ENCODE results near the gene PPP4R3B. TPM values are rescaled to one million over a fixed set of nuclear protein-coding genes. Genes with fewer than 3 reads are reported as not detected.

PPP4R3B gene
- 83.5 and 88.9 TPM in 2 replicates for total RNA-seq (2014; rRNA removed; shearing (Covaris generic))

- Histone ChIP-seq H3K27me3 (no peaks in the 10 kb centered on the region), H3K27ac (peak within 1 kb of the TSS; percentile 94), H3K9me3 (replicated peaks) (no peaks in the 10 kb centered on the region), H3K4me1 (peaks cover 5% of the 10 kb centered on the region), H3K4me3 (peak within 1 kb of the TSS; percentile 91), H3K36me3 (peaks cover 27% of the 10 kb centered on the region)
- peak; percentile 100 for DNase-seq
Observed at GRCh38 chr2:55617175-55618024, at the start of gene PPP4R3B. Gene PPP4R3B, minus strand, starts transcription at chr2:55617622. Its CDS starts 337 bp downstream, at chr2:55617285.

- H3K27me3 ChIP-seq = no peaks in the 10 kb centered on the region
- H3K4me3 ChIP-seq = no peak overlapping the region
- H3K4me1 ChIP-seq = no peaks in the 10 kb centered on the region
- no peaks in the 10 kb centered on the region for H3K9me3 ChIP-seq (replicated peaks)
- peaks cover 61% of the 10 kb centered on the region for H3K36me3 ChIP-seq
- H3K27ac ChIP-seq = no peak overlapping the region
- DNase-seq = no peak
Observed at GRCh38 chr2:55653255-55653654, 35.8 kb upstream of the PPP4R3B start.

DNA sequence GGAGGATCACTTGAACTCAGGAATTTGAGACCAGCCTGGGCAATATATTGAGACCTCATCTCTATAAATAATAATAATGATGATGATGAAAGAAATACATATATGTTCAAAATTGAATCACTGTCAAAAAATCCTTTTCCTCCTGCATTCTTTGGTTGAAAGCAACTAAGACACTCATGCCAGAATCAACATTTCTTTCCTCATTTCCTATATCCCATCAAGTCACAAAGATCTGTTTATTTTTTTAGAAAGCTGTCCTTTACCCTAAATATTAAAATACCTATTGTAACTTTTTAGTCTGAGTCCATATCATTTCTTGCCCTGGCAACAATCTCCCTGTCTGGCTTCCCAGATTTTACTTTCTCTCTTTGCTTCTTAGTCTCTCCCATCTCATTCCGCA, 31.8 kb upstream of the PPP4R3B start:
- no peaks in the 10 kb centered on the region for H3K9me3 ChIP-seq (replicated peaks)
- H3K4me1 ChIP-seq = no peaks in the 10 kb centered on the region
- no peak overlapping the region for H3K27ac ChIP-seq
- no peak for DNase-seq
- H3K4me3 ChIP-seq = no peak overlapping the region
- peaks cover 55% of the 10 kb centered on the region for H3K36me3 ChIP-seq
- no peaks in the 10 kb centered on the region for H3K27me3 ChIP-seq

- no peaks in the 10 kb centered on the region for H3K4me1 ChIP-seq
- DNase-seq = no peak
- H3K27ac ChIP-seq = no peak overlapping the region
- H3K9me3 ChIP-seq (replicated peaks) = no peaks in the 10 kb centered on the region
- H3K4me3 ChIP-seq = no peak overlapping the region
- H3K27me3 ChIP-seq = no peaks in the 10 kb centered on the region
- H3K36me3 ChIP-seq = peaks cover 65% of the 10 kb centered on the region
Observed at GRCh38 chr2:55636831-55637230, 19.4 kb upstream of the PPP4R3B start.

DNA sequence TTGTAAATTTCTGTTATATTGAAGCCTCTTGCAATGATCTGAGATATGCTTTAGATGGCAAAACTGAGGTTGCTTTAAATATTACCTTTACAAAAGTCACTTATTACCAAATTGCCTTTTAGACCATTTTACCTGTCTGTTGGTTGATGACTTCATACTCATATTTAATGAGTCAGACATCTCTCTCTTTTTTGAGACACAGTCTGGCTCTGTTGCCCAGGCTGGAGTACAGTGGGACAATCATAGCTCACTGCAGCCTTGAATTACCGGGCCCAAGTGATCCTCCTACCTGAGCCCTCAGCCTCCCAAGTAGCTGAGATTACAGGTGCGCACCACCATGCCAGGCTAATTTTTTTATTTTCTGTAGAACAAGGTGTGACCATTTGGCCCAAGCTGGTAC, 11.5 kb upstream of the PPP4R3B start:
- Histone ChIP-seq H3K4me1 (no peaks in the 10 kb centered on the region), H3K27me3 (no peaks in the 10 kb centered on the region)

DNA sequence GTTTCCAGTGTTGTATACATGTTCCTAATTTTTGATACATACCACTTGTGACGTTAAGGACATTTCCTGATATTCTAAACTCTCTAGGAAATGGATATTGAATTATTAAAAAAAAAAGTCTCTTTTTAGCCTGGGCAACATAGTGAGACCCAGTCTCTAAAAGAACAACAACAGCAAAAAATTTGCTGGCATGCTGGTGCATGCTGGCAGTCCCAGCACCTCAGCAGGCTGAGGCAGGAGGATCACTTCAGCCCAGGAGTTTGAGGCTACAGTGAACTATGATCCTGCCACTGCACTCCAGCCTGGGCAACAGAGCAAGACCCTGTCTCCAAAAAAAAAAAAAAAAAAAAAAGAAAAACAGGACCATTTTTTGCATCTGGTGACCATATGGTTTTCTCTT, 10.5 kb upstream of the PPP4R3B start:
- no peaks in the 10 kb centered on the region for H3K27me3 ChIP-seq
- H3K4me1 ChIP-seq = no peaks in the 10 kb centered on the region
- peaks cover 7% of the 10 kb centered on the region; the same call in 1 of the 2 replicates for H3K36me3 ChIP-seq
- no peaks in the 10 kb centered on the region for H3K9me3 ChIP-seq (replicated peaks)
- H3K27ac ChIP-seq = no peak overlapping the region
- H3K4me3 ChIP-seq = no peak overlapping the region
- DNase-seq = no peak

More for the DNA sequence above, 11.5 kb upstream of the PPP4R3B start:
- peaks cover 12% of the 10 kb centered on the region; the same call in 1 of the 2 replicates for H3K36me3 ChIP-seq
- DNase-seq = no peak
- H3K4me3 ChIP-seq = no peak overlapping the region
- H3K27ac ChIP-seq = no peak overlapping the region
- H3K9me3 ChIP-seq (replicated peaks) = no peaks in the 10 kb centered on the region

DNA sequence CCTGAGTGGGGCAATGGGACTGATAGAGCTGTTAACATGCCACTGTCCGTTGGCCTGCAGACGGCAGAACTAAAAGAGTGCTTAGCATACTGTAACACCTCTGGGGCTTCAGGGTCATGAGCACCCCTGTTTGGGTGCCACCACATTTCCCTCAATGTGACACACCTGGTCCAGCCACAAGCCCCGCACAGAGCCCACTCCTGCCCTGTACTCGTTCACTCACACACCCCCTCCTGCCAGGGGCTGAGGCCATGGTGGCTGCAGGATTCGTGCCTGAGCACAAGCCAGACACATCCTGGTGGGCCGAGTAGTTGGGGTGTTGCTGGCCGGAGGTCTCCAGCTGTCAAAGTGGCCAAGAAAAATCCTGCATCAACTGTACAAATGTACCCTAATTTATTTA, 4.4 kb upstream of the PPP4R3B start:
- Histone ChIP-seq H3K36me3 (no peaks in the 10 kb centered on the region), H3K4me3 (no peak overlapping the region), H3K4me1 (no peaks in the 10 kb centered on the region), H3K27ac (no peak overlapping the region), H3K9me3 (replicated peaks) (no peaks in the 10 kb centered on the region), H3K27me3 (no peaks in the 10 kb centered on the region)
- DNase-seq = no peak

GRCh38 chr2:55620123-55620779, 2.8 kb upstream of the PPP4R3B start:
- DNase-seq = peak; percentile 14 to 33
- peaks cover under 1% of the 10 kb centered on the region for H3K4me1 ChIP-seq
- peaks cover 3% of the 10 kb centered on the region for H3K36me3 ChIP-seq
- H3K27me3 ChIP-seq = no peaks in the 10 kb centered on the region
- H3K4me3 ChIP-seq = no peak overlapping the region
- H3K27ac ChIP-seq = no peak overlapping the region
- no peaks in the 10 kb centered on the region for H3K9me3 ChIP-seq (replicated peaks)

DNA sequence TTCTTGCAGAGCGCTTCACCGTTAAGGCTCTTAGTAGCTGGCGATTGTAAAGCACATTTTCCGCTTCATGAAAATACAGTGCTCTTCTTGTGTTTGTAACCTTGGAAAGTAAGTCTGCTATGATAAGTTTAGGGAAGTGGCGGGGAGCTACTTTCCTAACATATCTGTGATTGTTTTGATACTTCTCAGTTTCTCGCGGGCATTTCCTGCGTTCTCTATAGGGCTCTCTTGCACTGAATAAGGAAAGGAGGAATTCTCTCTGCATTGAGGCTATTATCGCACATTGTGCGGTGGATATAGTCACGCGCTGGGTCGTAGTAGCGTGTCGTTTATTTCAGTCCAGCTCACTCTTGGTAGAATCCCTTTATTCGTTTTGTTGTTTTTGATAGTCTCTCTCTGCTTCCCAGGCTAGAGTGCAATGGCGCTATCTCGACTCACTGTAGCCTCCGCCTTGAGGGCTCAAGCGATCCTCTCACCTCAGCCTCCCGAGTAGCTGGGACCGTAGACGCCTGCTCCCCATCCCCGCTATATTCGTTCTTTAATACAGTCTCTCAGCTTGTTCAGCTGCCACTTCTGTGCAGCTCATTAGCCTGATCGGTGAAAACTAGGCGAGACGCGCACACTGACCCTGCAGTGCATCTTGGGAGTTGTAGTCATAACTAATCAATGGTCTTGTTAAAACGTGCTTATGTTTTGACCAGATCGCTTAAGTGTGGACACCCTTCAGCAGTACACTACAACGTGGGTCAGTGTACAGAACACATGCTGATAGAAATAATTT, 1.0 kb upstream of the PPP4R3B start:
- peak overlapping the region; percentile 91 for H3K4me3 ChIP-seq
- DNase-seq = peak; percentile 64 to 82
- H3K27ac ChIP-seq = peak overlapping the region; percentile 94
- H3K4me1 ChIP-seq = peaks cover 5% of the 10 kb centered on the region
- H3K9me3 ChIP-seq (replicated peaks) = no peaks in the 10 kb centered on the region
- H3K27me3 ChIP-seq = no peaks in the 10 kb centered on the region
- H3K36me3 ChIP-seq = peaks cover 20% of the 10 kb centered on the region

GRCh38 chr2:55618025-55618274, 528 bp upstream of the PPP4R3B start:
- peaks cover 5% of the 10 kb centered on the region for H3K4me1 ChIP-seq
- H3K36me3 ChIP-seq = peaks cover 23% of the 10 kb centered on the region
- peak overlapping the region; percentile 91 for H3K4me3 ChIP-seq
- H3K27me3 ChIP-seq = no peaks in the 10 kb centered on the region
- peak overlapping the region; percentile 94 for H3K27ac ChIP-seq
- H3K9me3 ChIP-seq (replicated peaks) = no peaks in the 10 kb centered on the region
- DNase-seq = no peak

DNA sequence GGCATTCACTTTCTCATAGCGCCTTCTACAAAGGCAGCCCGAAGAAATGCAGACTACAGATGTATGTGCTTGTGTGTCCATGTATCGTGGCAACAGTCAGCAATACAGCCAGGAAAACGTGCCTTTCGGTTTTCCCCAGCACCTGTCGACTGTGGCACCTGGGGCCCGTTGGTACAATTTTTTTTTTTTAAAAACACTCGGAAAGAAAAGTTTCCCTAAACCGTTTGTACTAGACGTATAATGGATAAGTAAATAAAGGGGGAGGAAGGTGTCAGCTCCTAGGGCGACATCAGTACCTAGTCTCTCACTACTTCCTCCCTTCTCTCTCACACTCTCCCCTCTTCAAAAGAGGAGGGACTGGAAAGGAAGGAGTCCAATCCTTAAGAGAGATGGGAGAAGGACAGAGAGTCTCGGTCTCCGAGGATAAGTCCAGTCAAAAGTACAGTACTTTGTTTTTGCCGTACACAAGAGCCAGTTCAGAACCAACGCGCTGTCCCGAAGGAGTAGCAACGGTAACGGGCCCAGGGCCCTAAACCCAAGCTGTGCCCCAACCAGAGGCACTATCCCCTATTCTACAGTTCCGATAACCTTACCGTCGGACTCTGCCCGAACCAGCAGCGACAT, 759 bp downstream of the PPP4R3B start:
- peak; percentile 46 to 70 for DNase-seq
- H3K4me3 ChIP-seq = peak overlapping the region; percentile 91
- H3K4me1 ChIP-seq = peaks cover 5% of the 10 kb centered on the region
- H3K27me3 ChIP-seq = no peaks in the 10 kb centered on the region
- peak overlapping the region; percentile 94 for H3K27ac ChIP-seq
- H3K36me3 ChIP-seq = peaks cover 34% of the 10 kb centered on the region
- no peaks in the 10 kb centered on the region for H3K9me3 ChIP-seq (replicated peaks)

- H3K4me3 ChIP-seq = no peak overlapping the region
- peaks cover 5% of the 10 kb centered on the region for H3K4me1 ChIP-seq
- H3K9me3 ChIP-seq (replicated peaks) = no peaks in the 10 kb centered on the region
- peaks cover 34% of the 10 kb centered on the region for H3K36me3 ChIP-seq
- no peak for DNase-seq
- no peaks in the 10 kb centered on the region for H3K27me3 ChIP-seq
- H3K27ac ChIP-seq = no peak overlapping the region
Observed at GRCh38 chr2:55611997-55612396, 5.4 kb downstream of the PPP4R3B start.

- no peak for DNase-seq
- Histone ChIP-seq H3K9me3 (replicated peaks) (no peaks in the 10 kb centered on the region), H3K27ac (no peak overlapping the region), H3K4me1 (peaks cover 5% of the 10 kb centered on the region), H3K27me3 (no peaks in the 10 kb centered on the region), H3K36me3 (peaks cover 34% of the 10 kb centered on the region), H3K4me3 (no peak overlapping the region)
Observed at GRCh38 chr2:55610954-55611743, 6.3 kb downstream of the PPP4R3B start.
